SK-N-SH (cell line): ENCODE data around the gene LRRC8E. TPM values are rescaled to one million over a fixed set of nuclear protein-coding genes. Genes with fewer than 3 reads are reported as not detected.
A peak's percentile ranks its signal among the peaks of the same experiment; 100 is the strongest.

Experiments
- CTCF ChIA-PET: fragments of 300-600, 350-600 bp; formaldehyde crosslinking; extraction: SDS; loops from one replicate; lab custom pipeline; 2021; lab: Yijun Ruan, JAX
- POLR2A ChIA-PET: fragments of 350-600 bp; sonication (Branson Sonifier 250); formaldehyde crosslinking; extraction: SDS; loops from one replicate; lab custom pipeline; 2020; ENCODE audit warnings: antibody characterized with exemption, inconsistent platforms; lab: Yijun Ruan, JAX
- DNase-seq: peaks from one replicate; pipeline ENCODE4 v3.0.0; 2012
- H2AFZ ChIP-seq: fragments of 200-600 bp; sonication (generic); 2 replicates; pipeline ENCODE4 v1.8.1; 2016; ENCODE audit warnings: antibody characterized with exemption, mild to moderate bottlenecking, low read depth
- H3F3A ChIP-seq: fragments of 200-600 bp; sonication (generic); replicated peaks from 2 replicates; pipeline ENCODE3; 2016; ENCODE audit warnings: antibody characterized with exemption, mild to moderate bottlenecking; ENCODE audit not compliant: insufficient read depth
- H3K27ac ChIP-seq, 2 experiments: fragments of 200-500 bp in 1 of 2; fragments of 200-600 bp in 1 of 2; sonication (Bioruptor generic) in 1 of 2; sonication (generic), shearing (Covaris generic) in 1 of 2; 2 replicates each; pipeline versions ENCODE4 v1.5.1 to v1.6.1; 2014 to 2016; ENCODE audit warnings: low read depth in 2 of 2, inconsistent platforms in 1 of 2, low read length in 1 of 2, mild to moderate bottlenecking in 1 of 2, mixed read lengths in 1 of 2
- H3K27me3 ChIP-seq: fragments of 200-600 bp; sonication (generic), shearing (Covaris generic); 2 replicates; pipeline ENCODE4 v1.6.1; 2016; ENCODE audit warnings: mixed run types; ENCODE audit not compliant: insufficient read depth
- H3K36me3 ChIP-seq, 2 experiments: fragments of 200-500 bp in 1 of 2; fragments of 200-600 bp in 1 of 2; sonication (Bioruptor generic) in 1 of 2; sonication (generic) in 1 of 2; replicated peaks in 1 of 2; 2 replicates each; pipeline versions ENCODE3 to v1.5.1; 2014 to 2016; ENCODE audit warnings: low read length in 1 of 2, mild to moderate bottlenecking in 1 of 2; ENCODE audit not compliant: insufficient read depth in 2 of 2, control insufficient read depth in 1 of 2
- H3K4me1 ChIP-seq, 2 experiments: fragments of 200-500 bp in 1 of 2; fragments of 200-600 bp in 1 of 2; sonication (Bioruptor generic) in 1 of 2; sonication (generic), shearing (Covaris generic) in 1 of 2; 2 replicates each; pipeline versions ENCODE4 v1.5.1 to v1.6.1; 2014 to 2016; ENCODE audit warnings: low read depth in 1 of 2, low read length in 1 of 2, mixed run types in 1 of 2; ENCODE audit not compliant: insufficient read depth in 2 of 2, control insufficient read depth in 1 of 2
- H3K4me2 ChIP-seq: fragments of 200-600 bp; sonication (generic), shearing (Covaris generic); 2 replicates; pipeline ENCODE4 v1.6.1; 2017; ENCODE audit warnings: mixed run types
- H3K4me3 ChIP-seq, 2 experiments: fragments of 200-500 bp in 1 of 2; fragments of 200-600 bp in 1 of 2; sonication (Bioruptor generic) in 1 of 2; sonication (generic), shearing (Covaris generic) in 1 of 2; 2 replicates each; pipeline versions ENCODE4 v1.5.1 to v1.8.1; 2014 to 2016; ENCODE audit warnings: low read depth in 2 of 2, inconsistent platforms in 1 of 2, low read length in 1 of 2, mild to moderate bottlenecking in 1 of 2, mixed read lengths in 1 of 2, moderate library complexity in 1 of 2
- H3K79me2 ChIP-seq: fragments of 200-600 bp; sonication (generic); 2 replicates; pipeline ENCODE4 v1.8.1; 2017; ENCODE audit warnings: mild to moderate bottlenecking; ENCODE audit not compliant: insufficient read depth
- H3K9ac ChIP-seq: fragments of 200-600 bp; sonication (generic); 2 replicates; pipeline ENCODE4 v1.6.1; 2017; ENCODE audit warnings: mixed run types
- H3K9me2 ChIP-seq: fragments of 200-600 bp; sonication (generic); 2 replicates; pipeline ENCODE4 v1.6.1; 2017; ENCODE audit warnings: mixed run types
- H3K9me3 ChIP-seq: fragments of 200-600 bp; sonication (generic); 2 replicates; pipeline ENCODE4 v1.6.1; 2017; ENCODE audit warnings: mixed run types, mild to moderate bottlenecking, moderate library complexity
- H4K20me1 ChIP-seq: fragments of 200-600 bp; sonication (generic); 2 replicates; pipeline ENCODE4 v1.6.1; 2017; ENCODE audit warnings: mild to moderate bottlenecking, mixed run types; ENCODE audit not compliant: insufficient read depth
- CHD2 ChIP-seq: fragments of 150-350 bp; IDR thresholded peaks from 2 replicates; pipeline ENCODE4 v1.6.1; 2018; ENCODE audit warnings: low read length; ENCODE audit not compliant: partially characterized antibody
- CTCF ChIP-seq: fragments of 200-600 bp; sonication (generic); IDR thresholded peaks from 2 replicates; pipeline ENCODE4 v1.6.1; 2017; ENCODE audit warnings: antibody characterized with exemption, mild to moderate bottlenecking, moderate library complexity
- EP300 ChIP-seq, 2 experiments: IDR thresholded peaks; 2 replicates each; pipeline versions ENCODE4 v1.4.0 to v1.6.1; 2012; ENCODE audit warnings: borderline replicate concordance in 1 of 2, low read depth in 1 of 2, low read length in 1 of 2
- GABPA ChIP-seq: IDR thresholded peaks from 2 replicates; pipeline ENCODE4 v1.4.0; 2012; ENCODE audit warnings: low read depth, mild to moderate bottlenecking
- GATA2 ChIP-seq: sonication (generic); formaldehyde crosslinking; IDR thresholded peaks from 2 replicates; pipeline ENCODE4 v1.5.0; 2020; ENCODE audit warnings: mild to moderate bottlenecking, missing genetic modification reagents
- IRF3 ChIP-seq: fragments of 150-350 bp; IDR thresholded peaks from 2 replicates; pipeline ENCODE4 v1.6.1; 2016; ENCODE audit warnings: mild to moderate bottlenecking, low read depth, low read length
- MEF2A ChIP-seq: IDR thresholded peaks from 2 replicates; pipeline ENCODE4 v1.4.0; 2012; ENCODE audit warnings: low read depth, borderline replicate concordance
- MXI1 ChIP-seq: IDR thresholded peaks from 2 replicates; pipeline ENCODE4 v1.6.1; 2012; ENCODE audit warnings: mild to moderate bottlenecking, low read depth, low read length, improper control_type of control experiment
- PBX3 ChIP-seq: IDR thresholded peaks from 2 replicates; pipeline ENCODE4; 2012
- POLR2AphosphoS5 ChIP-seq: IDR thresholded peaks from 2 replicates; pipeline ENCODE4 v1.6.1; 2012; ENCODE audit warnings: low read depth, low read length
- RAD21 ChIP-seq: IDR thresholded peaks from 2 replicates; pipeline ENCODE4 v1.6.1; 2012; ENCODE audit warnings: mild to moderate bottlenecking, low read length
- REST ChIP-seq: IDR thresholded peaks from 2 replicates; pipeline ENCODE4 v1.6.1; 2012; ENCODE audit warnings: mild to moderate bottlenecking, low read depth, low read length, moderate library complexity
- RFX5 ChIP-seq: IDR thresholded peaks from 2 replicates; pipeline ENCODE4 v1.6.1; 2012; ENCODE audit warnings: mild to moderate bottlenecking, improper control_type of control experiment, low read length
- SMC3 ChIP-seq: IDR thresholded peaks from 2 replicates; pipeline ENCODE4 v1.6.1; 2012; ENCODE audit warnings: low read depth, low read length, improper control_type of control experiment
- TCF12 ChIP-seq: IDR thresholded peaks from 2 replicates; pipeline ENCODE4 v1.4.0; 2012
- TEAD4 ChIP-seq: IDR thresholded peaks from 2 replicates; pipeline ENCODE4 v1.4.0; 2012; ENCODE audit warnings: mild to moderate bottlenecking, borderline replicate concordance; ENCODE audit not compliant: insufficient read depth
- WGBS: methylation state at CpG from one replicate; pipeline ENCODE4 v1.1.6; 2017; ENCODE audit warnings: low lambda C conversion rate; 5-methylcytosine and 5-hydroxymethylcytosine counted together
- polyA plus RNA-seq, 3 experiments: library from polyadenylated mRNA; depleted of rRNA; stranded (reverse); fragments of >200 nt; gene quantifications; 2 replicates each; pipeline ENCODE4 v1.2.3, GENCODE V29; 2012

Gene LRRC8E
- polyA plus RNA-seq, 1 of the 3 experiments (the other 2 are of a cell fraction): 0.02 TPM

GRCh38 chr19:7851623-7852500 is 36.4 kb upstream of the LRRC8E start:
- WGBS: 70% methylated on average over 8 of the region's 26 CpGs
- Histone ChIP-seq H3F3A (no peaks in the 10 kb centered on the region), H3K4me2 (no peak overlapping the region), H2AFZ (no peak overlapping the region), H3K27me3 (no peaks in the 10 kb centered on the region), H3K27ac (no peak overlapping the region), H3K9me3 (no peaks in the 10 kb centered on the region), H3K36me3 (no peaks in the 10 kb centered on the region), H3K4me1 (peaks cover 0 to 14% of the 10 kb centered on the region in 2 experiments; a peak in 1 of 4 replicates), H3K9me2 (no peaks in the 10 kb centered on the region), H3K4me3 (no peak overlapping the region), H3K79me2 (no peaks in the 10 kb centered on the region), H4K20me1 (no peaks in the 10 kb centered on the region), H3K9ac (no peak overlapping the region)
- TF ChIP-seq MXI1 (no peak), IRF3 (no peak), GATA2 (CRISPR knock-in tag) (no peak), GABPA (no peak), RFX5 (no peak)
- no peak for DNase-seq
- ChIA-PET CTCF (interaction anchor here (0.7 to 3.2 kb wide), 22 partner anchors 11 to 404 kb away, joined by 3 to 41 read pairs (median 5); partner anchors contain the start of genes CTXN1, MAP2K7, SNAPC2 and TGFBR3L), POLR2A (no interaction called here)

- no peaks in the 10 kb centered on the region for H3K79me2 ChIP-seq
- 26% methylated on average over 36 of the region's 45 CpGs for WGBS
- POLR2A ChIA-PET: no interaction called here
- TF ChIP-seq MEF2A (no peak), GABPA (no peak), SMC3 (peak; percentile 55), POLR2AphosphoS5 (no peak), RAD21 (peak; percentile 77), CHD2 (no peak), EP300 (IDR thresholded peaks at IDR 0.05; ENCODE audit: borderline replicate concordance in 1 of 2, low read depth in 1 of 2, low read length in 1 of 2) (no peak), RFX5 (no peak), CTCF (peak; percentile 82), TCF12 (no peak), REST (no peak), TEAD4 (no peak), PBX3 (no peak)
Observed at GRCh38 chr19:7852851-7853769, 35.2 kb upstream of the LRRC8E start.

More at GRCh38 chr19:7852851-7853769, 35.2 kb upstream of the LRRC8E start:
- no peaks in the 10 kb centered on the region for H3K27me3 ChIP-seq
- H3K9me2 ChIP-seq: no peaks in the 10 kb centered on the region
- H3K27ac ChIP-seq: no peak overlapping the region
- no peaks in the 10 kb centered on the region for H3K36me3 ChIP-seq
- CTCF ChIA-PET: interaction anchor here (0.6 to 3.2 kb wide), 36 partner anchors 9 to 403 kb away, joined by 3 to 41 read pairs (median 4); partner anchors contain the start of genes CTXN1, MAP2K7, SNAPC2 and TGFBR3L
- no peaks in the 10 kb centered on the region for H4K20me1 ChIP-seq
- no peak overlapping the region for H2AFZ ChIP-seq
- no peaks in the 10 kb centered on the region for H3K9me3 ChIP-seq
- no peak overlapping the region for H3K4me2 ChIP-seq
- H3K4me3 ChIP-seq: peak overlapping the region in 1 of 2 experiments; percentile 17; a peak in 1 of 4 replicates
- H3F3A ChIP-seq: no peaks in the 10 kb centered on the region
- H3K4me1 ChIP-seq: peaks cover 0 to 14% of the 10 kb centered on the region in 2 experiments; a peak in 1 of 4 replicates
- no peak overlapping the region for H3K9ac ChIP-seq
- peak; percentile 97 for DNase-seq
